HepG2 (cell line): ENCODE measurements around the gene SOCS3. TPM values are rescaled to one million over a fixed set of nuclear protein-coding genes. Genes with fewer than 3 reads are reported as not detected.

Experiments used
- ATAC-seq: fragments of 200-7000 bp; cut with Tn5 transposase; 3 replicates; pipeline ENCODE4 v1.9.1; 2020; ENCODE audit warnings: mild to moderate bottlenecking, moderate library complexity
- BruUV-seq: library from RNA; stranded (reverse); fragments of 400-500 nt; replicated peaks from 2 replicates; lab custom pipeline; 2021; lab: Mats Ljungman, UMichigan
- CTCF ChIA-PET: fragments of 300-600 bp; formaldehyde crosslinking; extraction: SDS; loops from one replicate; lab custom pipeline; 2021; ENCODE audit warnings: low total read pairs, inconsistent platforms, low intra/inter-chr PET ratio; lab: Yijun Ruan, JAX
- POLR2A ChIA-PET: fragments of 350-600 bp; sonication (Branson Sonifier 250); formaldehyde crosslinking; loops from one replicate; lab custom pipeline; 2020; ENCODE audit warnings: antibody characterized with exemption, inconsistent platforms; lab: Yijun Ruan, JAX
- DNase-seq: peaks from one replicate; pipeline ENCODE4 v3.0.0-alpha.2; 2015; ENCODE audit warnings: low spot score
- FAIRE-seq: peaks from 3 replicates; lab custom pipeline; 2011; peaks lifted over from hg19 to GRCh38; lab: Jason Lieb, UNC
- H2AFZ ChIP-seq: one replicate; pipeline ENCODE4 v1.6.1; 2011; ENCODE audit warnings: low read length, inconsistent platforms
- H3K27ac ChIP-seq: fragments of 300-600 bp; 3 replicates; pipeline ENCODE4 v1.8.0; 2011; ENCODE audit warnings: mixed run types, mild to moderate bottlenecking, mixed read lengths, low read length, inconsistent platforms; ENCODE audit not compliant: insufficient read depth; ENCODE audit errors: extremely low read length
- H3K27me3 ChIP-seq, 2 experiments: fragments of 200-600 bp in 1 of 2; 2 replicates in 1 of 2; 3 replicates in 1 of 2; pipeline versions ENCODE4 v1.6.0 to v1.8.0; 2011; ENCODE audit warnings: low read length in 2 of 2, mild to moderate bottlenecking in 2 of 2, moderate library complexity in 2 of 2, inconsistent platforms in 1 of 2; ENCODE audit not compliant: insufficient read depth in 2 of 2, control insufficient read depth in 1 of 2
- H3K36me3 ChIP-seq, 2 experiments: fragments of 200-600 bp in 1 of 2; replicated peaks in 1 of 2; 2 replicates in 1 of 2; 3 replicates in 1 of 2; pipeline versions ENCODE4 v1.5.1 to v1.8.0; 2011; ENCODE audit warnings: low read length in 2 of 2, inconsistent platforms in 1 of 2; ENCODE audit not compliant: insufficient read depth in 2 of 2, control insufficient read depth in 1 of 2
- H3K4me1 ChIP-seq: 2 replicates; pipeline ENCODE4 v1.5.1; 2012; ENCODE audit warnings: low read length, inconsistent platforms; ENCODE audit not compliant: insufficient read depth
- H3K4me2 ChIP-seq: 2 replicates; pipeline ENCODE4 v1.6.0; 2011; ENCODE audit warnings: low read depth, low read length, inconsistent platforms
- H3K4me3 ChIP-seq, 3 experiments: fragments of 200-600 bp in 1 of 3; sonication (generic), shearing (Covaris generic) in 1 of 3; replicated peaks in 1 of 3; 2 replicates each; pipeline ENCODE4 v1.5.1; 2011 to 2016; ENCODE audit warnings: low read length in 3 of 3, inconsistent platforms in 2 of 3, low read depth in 2 of 3, mild to moderate bottlenecking in 2 of 3, control low read depth in 1 of 3, mixed read lengths in 1 of 3; ENCODE audit not compliant: insufficient read depth in 1 of 3
- H3K79me2 ChIP-seq: one replicate; pipeline ENCODE4 v1.6.1; 2011; ENCODE audit warnings: low read length, inconsistent platforms; ENCODE audit not compliant: insufficient read depth
- H3K9ac ChIP-seq: 2 replicates; pipeline ENCODE4 v1.6.0; 2011; ENCODE audit warnings: mild to moderate bottlenecking, low read depth, low read length, inconsistent platforms; ENCODE audit not compliant: insufficient read depth
- H3K9me3 ChIP-seq: 2 replicates; pipeline ENCODE4 v1.5.1; 2012; ENCODE audit warnings: mild to moderate bottlenecking, low read length
- H4K20me1 ChIP-seq: 2 replicates; pipeline ENCODE4 v1.6.0; 2011; ENCODE audit warnings: inconsistent platforms, mild to moderate bottlenecking, low read length, moderate library complexity; ENCODE audit not compliant: insufficient read depth
- DNMT3B ChIP-seq: conservative IDR thresholded peaks from 2 replicates; pipeline ENCODE4 v1.6.1; 2016; ENCODE audit warnings: missing biosample characterization, control low read depth
- ELF1 ChIP-seq: sonication (generic); formaldehyde crosslinking; IDR thresholded peaks from 2 replicates; pipeline ENCODE4 v1.4.0; 2020; ENCODE audit warnings: missing genetic modification reagents
- HNF4A ChIP-seq: sonication (generic); formaldehyde crosslinking; IDR thresholded peaks from 2 replicates; pipeline ENCODE4 v1.4.0; 2020; ENCODE audit warnings: missing genetic modification reagents
- JUN ChIP-seq: sonication (generic); formaldehyde crosslinking; IDR thresholded peaks from 2 replicates; pipeline ENCODE4 v1.4.0; 2020; ENCODE audit warnings: mild to moderate bottlenecking, missing genetic modification reagents
- SYNCRIP ChIP-seq: fragments of 200-400 bp; formaldehyde crosslinking; IDR thresholded peaks from 2 replicates; pipeline ENCODE4 v1.6.1; 2018; ENCODE audit warnings: mild to moderate bottlenecking, low read depth, low read length; ENCODE audit not compliant: insufficient read depth
- ZFP91 ChIP-seq: sonication (generic); formaldehyde crosslinking; IDR thresholded peaks from 2 replicates; pipeline ENCODE4 v1.9.0; 2022; ENCODE audit warnings: missing genetic modification reagents, mild to moderate bottlenecking, borderline replicate concordance
- ZNF780A ChIP-seq: sonication (generic); formaldehyde crosslinking; IDR thresholded peaks from 2 replicates; pipeline ENCODE4 v1.8.0; 2022; ENCODE audit warnings: mild to moderate bottlenecking, missing genetic modification reagents, moderate library complexity
- ZNF883 ChIP-seq: sonication (generic); formaldehyde crosslinking; IDR thresholded peaks from 2 replicates; pipeline ENCODE4 v1.5.1; 2020; ENCODE audit warnings: mild to moderate bottlenecking, missing genetic modification reagents; ENCODE audit errors: not compliant biosample characterization
- whole genome bisulfite sequencing: methylation state at CpG from one replicate; pipeline ENCODE4 v1.1.6; 2017; ENCODE audit warnings: low lambda C conversion rate; 5-methylcytosine and 5-hydroxymethylcytosine counted together
- in situ Hi-C: cut with HindIII; loops from 2 replicates; pipeline ENCODE4 v1.10.0; 2017; ENCODE audit warnings: low pct_unique_long_range_greater_than_20kb; ENCODE audit not compliant: extremely low pct_ligation_motif_present
- intact Hi-C: fragments of 100-400 bp; cut with micrococcal nuclease; formaldehyde crosslinking; loops from one replicate; pipeline ENCODE4 v1.10.0; 2022; ENCODE audit not compliant: unreplicated experiment
- polyA plus RNA-seq, 8 experiments: library from polyadenylated mRNA; depleted of rRNA in 3 of 8; stranded (reverse) in 7 of 8; unstranded in 1 of 8; fragments of >200 nt; fragmentation: Illumina TruSeq in 4 of 8; extraction: Trizol in 4 of 8; gene quantifications; 2 replicates each; pipeline versions ENCODE4 v1.2.1 to v1.2.3, GENCODE V29; 2011 to 2016; ENCODE audit warnings: low read depth in 4 of 8, missing spikeins in 1 of 8, mixed read lengths in 1 of 8; ENCODE audit not compliant: insufficient read depth in 1 of 8
- total RNA-seq, 5 experiments: library from RNA; depleted of rRNA; stranded (reverse); fragments of >200 nt; fragmentation: Illumina TruSeq; extraction: Trizol; gene quantifications; 2 replicates each; pipeline ENCODE4 v1.2.3, GENCODE V29; 2016; ENCODE audit warnings: low read depth in 1 of 5
- TF ChIP-seq, protein P1 (sequence below): sonication (generic); formaldehyde crosslinking; IDR thresholded peaks from 2 replicates; pipeline ENCODE4 v1.8.1; 2023; ENCODE audit warnings: missing genetic modification reagents, inconsistent platforms, borderline replicate concordance
- TF ChIP-seq, protein P2 (sequence below): sonication (generic); formaldehyde crosslinking; IDR thresholded peaks from 2 replicates; pipeline ENCODE4 v1.4.0; 2020; ENCODE audit warnings: missing genetic modification reagents, borderline replicate concordance
- TF ChIP-seq, protein P3 (sequence below): IDR thresholded peaks from 2 replicates; pipeline ENCODE4 v1.6.1; 2016; ENCODE audit warnings: low read depth, control low read depth

The SOCS3 gene
- total and polyA plus RNA-seq, 2 of the 13 experiments (the other 11 are each of a cell fraction or from before 2014, with no cell fraction given) = 0.77 to 2.4 TPM

DNA sequence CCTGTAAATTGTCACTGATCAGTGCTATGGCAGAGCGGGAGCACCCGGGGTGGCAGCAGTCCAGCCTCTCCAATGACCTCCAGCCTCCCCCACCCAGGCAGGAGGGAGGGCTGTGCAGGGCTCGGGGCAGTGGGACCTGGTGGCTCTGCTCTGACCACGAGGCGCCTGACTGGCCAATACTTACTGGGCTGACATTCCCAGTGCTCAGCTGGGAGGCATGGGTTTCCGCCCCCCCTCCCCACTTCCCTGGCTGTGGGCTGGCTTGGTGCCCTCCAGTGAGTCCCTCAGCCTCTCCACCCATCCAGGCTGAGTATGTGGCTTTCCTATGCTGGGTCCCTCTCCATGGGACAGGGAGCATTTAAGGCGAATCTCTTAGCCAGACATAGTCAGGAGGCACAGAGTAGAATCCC, 2.7 kb downstream of the SOCS3 start (continued):
- no peak for TF ChIP-seq SYNCRIP
- TF ChIP-seq, protein P1, sequence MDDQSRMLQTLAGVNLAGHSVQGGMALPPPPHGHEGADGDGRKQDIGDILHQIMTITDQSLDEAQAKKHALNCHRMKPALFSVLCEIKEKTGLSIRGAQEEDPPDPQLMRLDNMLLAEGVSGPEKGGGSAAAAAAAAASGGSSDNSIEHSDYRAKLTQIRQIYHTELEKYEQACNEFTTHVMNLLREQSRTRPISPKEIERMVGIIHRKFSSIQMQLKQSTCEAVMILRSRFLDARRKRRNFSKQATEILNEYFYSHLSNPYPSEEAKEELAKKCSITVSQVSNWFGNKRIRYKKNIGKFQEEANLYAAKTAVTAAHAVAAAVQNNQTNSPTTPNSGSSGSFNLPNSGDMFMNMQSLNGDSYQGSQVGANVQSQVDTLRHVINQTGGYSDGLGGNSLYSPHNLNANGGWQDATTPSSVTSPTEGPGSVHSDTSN (CRISPR knock-in tag) = no peak
- no peak for TF ChIP-seq ELF1
- TF ChIP-seq ZNF883 (CRISPR knock-in tag) = no peak
- TF ChIP-seq HNF4A (CRISPR knock-in tag) = no peak
- 0 out of 2 replicates have a peak, but pooled peaks have one; percentile 12 for TF ChIP-seq ZFP91
- TF ChIP-seq ZNF780A (CRISPR knock-in tag) = no peak

GRCh38 chr17:78356101-78356713, 3.7 kb downstream of the SOCS3 start:
- TF ChIP-seq, protein P2, sequence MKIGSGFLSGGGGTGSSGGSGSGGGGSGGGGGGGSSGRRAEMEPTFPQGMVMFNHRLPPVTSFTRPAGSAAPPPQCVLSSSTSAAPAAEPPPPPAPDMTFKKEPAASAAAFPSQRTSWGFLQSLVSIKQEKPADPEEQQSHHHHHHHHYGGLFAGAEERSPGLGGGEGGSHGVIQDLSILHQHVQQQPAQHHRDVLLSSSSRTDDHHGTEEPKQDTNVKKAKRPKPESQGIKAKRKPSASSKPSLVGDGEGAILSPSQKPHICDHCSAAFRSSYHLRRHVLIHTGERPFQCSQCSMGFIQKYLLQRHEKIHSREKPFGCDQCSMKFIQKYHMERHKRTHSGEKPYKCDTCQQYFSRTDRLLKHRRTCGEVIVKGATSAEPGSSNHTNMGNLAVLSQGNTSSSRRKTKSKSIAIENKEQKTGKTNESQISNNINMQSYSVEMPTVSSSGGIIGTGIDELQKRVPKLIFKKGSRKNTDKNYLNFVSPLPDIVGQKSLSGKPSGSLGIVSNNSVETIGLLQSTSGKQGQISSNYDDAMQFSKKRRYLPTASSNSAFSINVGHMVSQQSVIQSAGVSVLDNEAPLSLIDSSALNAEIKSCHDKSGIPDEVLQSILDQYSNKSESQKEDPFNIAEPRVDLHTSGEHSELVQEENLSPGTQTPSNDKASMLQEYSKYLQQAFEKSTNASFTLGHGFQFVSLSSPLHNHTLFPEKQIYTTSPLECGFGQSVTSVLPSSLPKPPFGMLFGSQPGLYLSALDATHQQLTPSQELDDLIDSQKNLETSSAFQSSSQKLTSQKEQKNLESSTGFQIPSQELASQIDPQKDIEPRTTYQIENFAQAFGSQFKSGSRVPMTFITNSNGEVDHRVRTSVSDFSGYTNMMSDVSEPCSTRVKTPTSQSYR (CRISPR knock-in tag) = 0 out of 2 replicates have a peak, but pooled peaks have one; percentile 68
- TF ChIP-seq, protein P3, sequence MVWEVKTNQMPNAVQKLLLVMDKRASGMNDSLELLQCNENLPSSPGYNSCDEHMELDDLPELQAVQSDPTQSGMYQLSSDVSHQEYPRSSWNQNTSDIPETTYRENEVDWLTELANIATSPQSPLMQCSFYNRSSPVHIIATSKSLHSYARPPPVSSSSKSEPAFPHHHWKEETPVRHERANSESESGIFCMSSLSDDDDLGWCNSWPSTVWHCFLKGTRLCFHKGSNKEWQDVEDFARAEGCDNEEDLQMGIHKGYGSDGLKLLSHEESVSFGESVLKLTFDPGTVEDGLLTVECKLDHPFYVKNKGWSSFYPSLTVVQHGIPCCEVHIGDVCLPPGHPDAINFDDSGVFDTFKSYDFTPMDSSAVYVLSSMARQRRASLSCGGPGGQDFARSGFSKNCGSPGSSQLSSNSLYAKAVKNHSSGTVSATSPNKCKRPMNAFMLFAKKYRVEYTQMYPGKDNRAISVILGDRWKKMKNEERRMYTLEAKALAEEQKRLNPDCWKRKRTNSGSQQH (CRISPR knock-in tag) = 0 out of 2 replicates have a peak, but pooled peaks have one; percentile 1
- TF ChIP-seq DNMT3B (no peak), JUN (CRISPR knock-in tag) (no peak)
- TF ChIP-seq, all 625 proteins: peak for 2
- H3K4me1 ChIP-seq = peaks cover 79% of the 10 kb centered on the region
- peak overlapping the region; percentile 73; the same call in 1 of the 2 replicates for H3K4me2 ChIP-seq
- FAIRE-seq = no peak
- intact Hi-C loops (no loop called here), in situ Hi-C loops (no loop called here)
- WGBS = 93% methylated on average over 16 of the region's 16 CpGs
- H3K27me3 ChIP-seq = peaks cover 0 to 56% of the 10 kb centered on the region in 2 experiments
- ATAC-seq = no peak
- H3K9ac ChIP-seq = no peak overlapping the region
- H3K27ac ChIP-seq = no peak overlapping the region
- no TSS peak for BruUV-seq
- DNase-seq = no peak
- H4K20me1 ChIP-seq = peaks cover 21% of the 10 kb centered on the region; the same call in 1 of the 2 replicates
- ChIA-PET POLR2A (no interaction called here), CTCF (no interaction called here)
- H3K9me3 ChIP-seq = no peaks in the 10 kb centered on the region
- no peak overlapping the region for H3K4me3 ChIP-seq
- H3K79me2 ChIP-seq = no peaks in the 10 kb centered on the region
- H2AFZ ChIP-seq = no peak overlapping the region
- no peaks in the 10 kb centered on the region; a peak in 1 of 5 replicates for H3K36me3 ChIP-seq
